Hepatocyte (in vitro differentiated cells): ENCODE results near the gene C1orf53.

Experiments used
- EZH2 ChIP-seq: fragments of 200-600 bp; sonication (generic); IDR thresholded peaks from 2 replicates; pipeline ENCODE4 v1.6.1; 2016; ENCODE audit warnings: antibody characterized with exemption, mild to moderate bottlenecking, borderline replicate concordance
- EZH2phosphoT487 ChIP-seq: fragments of 200-600 bp; sonication (generic); IDR thresholded peaks from one replicate; pipeline ENCODE4 v1.6.1; 2018; ENCODE audit warnings: antibody characterized with exemption, mild to moderate bottlenecking, low read depth, moderate library complexity; ENCODE audit not compliant: unreplicated experiment, severe bottlenecking
- TF ChIP-seq, protein P1 (sequence below): fragments of 200-600 bp; sonication (generic); IDR thresholded peaks from 2 replicates; pipeline ENCODE4 v1.5.1; 2016; ENCODE audit warnings: antibody characterized with exemption, mild to moderate bottlenecking; ENCODE audit not compliant: poor library complexity

DNA sequence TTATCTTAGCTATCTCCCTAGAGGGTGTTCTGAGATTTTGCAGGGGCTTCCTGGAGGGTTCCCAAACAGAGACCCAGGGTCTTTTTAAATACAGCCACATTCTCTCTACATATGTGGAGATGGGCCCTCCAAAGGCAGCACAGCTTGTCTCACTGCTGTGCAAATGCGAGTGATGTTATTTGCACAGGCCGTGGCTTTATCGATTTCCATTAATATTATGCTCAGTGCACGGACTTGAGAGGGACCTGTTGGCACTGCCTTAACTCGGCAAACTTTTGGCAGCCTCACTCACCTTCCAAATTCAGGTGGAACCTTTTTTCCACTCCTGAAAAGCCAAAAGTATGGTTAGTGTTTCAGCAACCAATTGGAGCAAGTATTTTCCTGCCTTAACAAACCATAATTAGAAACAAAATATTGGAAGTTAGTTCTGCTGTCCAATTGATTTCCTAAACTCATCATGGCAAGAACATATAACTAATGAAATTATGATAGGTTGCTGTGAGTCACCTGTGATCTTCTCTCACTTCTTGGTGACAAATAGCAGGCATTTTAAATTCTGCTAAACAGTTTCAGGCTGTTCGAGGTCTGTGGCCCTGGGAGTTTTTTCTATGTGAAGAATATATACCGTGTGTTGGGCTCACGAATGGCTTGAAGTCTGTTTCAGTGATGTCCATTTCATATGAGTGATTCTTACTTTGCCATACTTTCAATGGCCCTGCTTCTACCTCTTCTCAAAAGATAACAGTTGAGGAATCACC lies 25.7 kb downstream of the C1orf53 start:
- TF ChIP-seq, protein P1, sequence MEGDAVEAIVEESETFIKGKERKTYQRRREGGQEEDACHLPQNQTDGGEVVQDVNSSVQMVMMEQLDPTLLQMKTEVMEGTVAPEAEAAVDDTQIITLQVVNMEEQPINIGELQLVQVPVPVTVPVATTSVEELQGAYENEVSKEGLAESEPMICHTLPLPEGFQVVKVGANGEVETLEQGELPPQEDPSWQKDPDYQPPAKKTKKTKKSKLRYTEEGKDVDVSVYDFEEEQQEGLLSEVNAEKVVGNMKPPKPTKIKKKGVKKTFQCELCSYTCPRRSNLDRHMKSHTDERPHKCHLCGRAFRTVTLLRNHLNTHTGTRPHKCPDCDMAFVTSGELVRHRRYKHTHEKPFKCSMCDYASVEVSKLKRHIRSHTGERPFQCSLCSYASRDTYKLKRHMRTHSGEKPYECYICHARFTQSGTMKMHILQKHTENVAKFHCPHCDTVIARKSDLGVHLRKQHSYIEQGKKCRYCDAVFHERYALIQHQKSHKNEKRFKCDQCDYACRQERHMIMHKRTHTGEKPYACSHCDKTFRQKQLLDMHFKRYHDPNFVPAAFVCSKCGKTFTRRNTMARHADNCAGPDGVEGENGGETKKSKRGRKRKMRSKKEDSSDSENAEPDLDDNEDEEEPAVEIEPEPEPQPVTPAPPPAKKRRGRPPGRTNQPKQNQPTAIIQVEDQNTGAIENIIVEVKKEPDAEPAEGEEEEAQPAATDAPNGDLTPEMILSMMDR, result no peak
- TF ChIP-seq EZH2phosphoT487 (no peak), EZH2 (no peak)
